ENCODE results near the gene FRZB. TPM values are rescaled to one million over a fixed set of nuclear protein-coding genes. Genes with fewer than 3 reads are reported as not detected.

Gene FRZB
- total and polyA plus RNA-seq, 11 donors = 0.31 to 5.5 (median 1.8) TPM

- no peaks in the 10 kb centered on the region for H3K4me1 ChIP-seq
- DNase-seq (no peak), ATAC-seq (no peak)
- no peak for TF ChIP-seq POLR2A (IDR thresholded peaks at IDR 0.05)
- no peak for TF ChIP-seq CTCF (IDR thresholded peaks at IDR 0.05)
- no peaks in the 10 kb centered on the region for H3K9me3 ChIP-seq
- H3K36me3 ChIP-seq = no peaks in the 10 kb centered on the region
- H3K27ac ChIP-seq = no peak overlapping the region
- intact Hi-C loops (cut with DNase I) = no loop called here
- H3K4me3 ChIP-seq = no peak overlapping the region
- 82 to 88% (median 82%) methylated on average over 6 of the region's 6 CpGs for WGBS, 4 donors
- no peaks in the 10 kb centered on the region for H3K27me3 ChIP-seq
These were observed 41.7 kb downstream of the FRZB start for GRCh38 chr2:182824767-182825158.

- WGBS, 4 donors = 71 to 78% (median 75%) methylated on average over 5 of the region's 5 CpGs
- H3K4me1 ChIP-seq = no peaks in the 10 kb centered on the region
- no peak overlapping the region for H3K4me3 ChIP-seq
- no peaks in the 10 kb centered on the region for H3K9me3 ChIP-seq
- ATAC-seq = no peak
- H3K27me3 ChIP-seq = no peaks in the 10 kb centered on the region
- no peak overlapping the region for H3K27ac ChIP-seq
- H3K36me3 ChIP-seq = no peaks in the 10 kb centered on the region
- intact Hi-C loops (cut with DNase I) = no loop called here
- DNase-seq = no peak
- TF ChIP-seq CTCF (IDR thresholded peaks at IDR 0.05) (no peak), POLR2A (IDR thresholded peaks at IDR 0.05) (no peak)
These were observed 42.2 kb downstream of the FRZB start for GRCh38 chr2:182824056-182824766.

GRCh38 chr2:182822733-182823132 is 43.7 kb downstream of the FRZB start:
- Histone ChIP-seq H3K27ac (no peak overlapping the region), H3K27me3 (no peaks in the 10 kb centered on the region), H3K9me3 (no peaks in the 10 kb centered on the region), H3K4me3 (no peak overlapping the region), H3K36me3 (no peaks in the 10 kb centered on the region), H3K4me1 (peaks cover 0 to under 1% (median 0%) of the 10 kb centered on the region in 12 donors)
- intact Hi-C loops (cut with DNase I) = no loop called here
- ATAC-seq (no peak), DNase-seq (no peak)
- 95 to 96% (median 95%) methylated on average over 2 of the region's 2 CpGs for WGBS, 4 donors
- no peak for TF ChIP-seq CTCF (IDR thresholded peaks at IDR 0.05)
- no peak for TF ChIP-seq POLR2A (IDR thresholded peaks at IDR 0.05)

DNA sequence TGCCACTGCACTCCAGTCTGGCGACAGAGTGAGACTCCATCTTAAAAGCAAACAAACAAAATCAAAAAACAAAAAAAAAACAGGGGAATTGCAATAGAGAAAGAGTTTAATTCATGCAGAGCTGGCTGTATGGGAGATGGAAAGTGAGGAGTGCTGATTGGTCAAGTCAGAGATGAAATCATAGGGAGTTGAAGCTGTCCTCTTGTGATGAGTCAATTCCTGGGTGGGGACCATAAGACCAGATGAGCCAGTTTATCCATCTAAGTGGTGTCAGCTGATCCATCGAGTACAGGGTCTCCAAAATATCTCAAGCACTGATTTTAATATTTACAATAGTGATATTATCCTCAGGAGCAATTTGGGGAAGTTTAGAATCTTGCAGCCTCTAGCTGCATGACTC is 45.3 kb downstream of the FRZB start:
- H3K27me3 ChIP-seq = no peaks in the 10 kb centered on the region
- H3K4me1 ChIP-seq = peaks cover 0 to 14% (median 0%) of the 10 kb centered on the region in 12 donors
- no peak overlapping the region for H3K4me3 ChIP-seq
- intact Hi-C loops (cut with DNase I) = no loop called here
- no peaks in the 10 kb centered on the region for H3K36me3 ChIP-seq
- DNase-seq = no peak
- H3K27ac ChIP-seq = no peak overlapping the region
- TF ChIP-seq POLR2A (IDR thresholded peaks at IDR 0.05) (no peak), CTCF (IDR thresholded peaks at IDR 0.05) (no peak)
- 78 to 88% (median 83%) methylated on average over 2 of the region's 2 CpGs for WGBS, 4 donors
- H3K9me3 ChIP-seq = no peaks in the 10 kb centered on the region
- no peak for ATAC-seq

Measured in heart left ventricle (tissue), 16 donors.